Activated B cell treated with CpG ODN at 0.5 μM for 24 hours (primary cell): ENCODE measurements around the gene PIP5K1B. TPM values are rescaled to one million over a fixed set of nuclear protein-coding genes. Genes with fewer than 3 reads are reported as not detected.

Experiments used
- ATAC-seq: fragments of 200-7000 bp; cut with Tn5 transposase; one replicate; pipeline ENCODE4 v1.10.0; 2021; ENCODE audit warnings: low read depth, mild to moderate bottlenecking, moderate library complexity
- CTCF ChIA-PET: fragments of 350-600 bp; sonication (Branson Sonifier 250); formaldehyde crosslinking; loops from one replicate; lab custom pipeline; 2021; ENCODE audit warnings: antibody characterized with exemption; lab: Charles Lee
- POLR2A ChIA-PET: fragments of 350-600 bp; sonication (Branson Sonifier 250); formaldehyde crosslinking; loops from one replicate; lab custom pipeline; 2021; ENCODE audit warnings: antibody characterized with exemption; lab: Charles Lee
- DNase-seq: peaks from one replicate; pipeline ENCODE4 v3.0.0; 2022
- H3K27ac Mint-ChIP-seq: one replicate; pipeline ENCODE4 v1.8.0; 2020; ENCODE audit warnings: mixed read lengths
- H3K27me3 Mint-ChIP-seq: one replicate; pipeline ENCODE4 v1.8.0; 2021; ENCODE audit warnings: mixed read lengths
- H3K36me3 Mint-ChIP-seq: one replicate; pipeline ENCODE4 v1.8.0; 2021; ENCODE audit warnings: low read depth, mixed read lengths
- H3K4me1 Mint-ChIP-seq: one replicate; pipeline ENCODE4 v1.8.0; 2021; ENCODE audit warnings: mixed read lengths
- H3K4me3 Mint-ChIP-seq: one replicate; pipeline ENCODE4 v1.8.0; 2020; ENCODE audit warnings: mild to moderate bottlenecking, mixed read lengths
- H3K9me3 Mint-ChIP-seq: one replicate; pipeline ENCODE4 v1.8.0; 2020; ENCODE audit warnings: mixed read lengths
- CTCF ChIP-seq: fragments of 200-600 bp; IDR thresholded peaks from one replicate; pipeline ENCODE4 v1.8.0; 2022; ENCODE audit warnings: antibody characterized with exemption, mild to moderate bottlenecking
- intact Hi-C: fragments of 100-400 bp; cut with micrococcal nuclease; formaldehyde crosslinking; loops from one replicate; pipeline ENCODE4 v1.15.1; 2024
- total RNA-seq: library from RNA; stranded (reverse); gene quantifications from 2 replicates; pipeline ENCODE4 v1.2.3, GENCODE V29; 2022

Gene PIP5K1B
- total RNA-seq, 1 donor from 2014 or later, result 22.0 TPM

- ChIA-PET POLR2A (no interaction called here), CTCF (no interaction called here)
- H3K4me3 Mint-ChIP-seq, result no peak overlapping the region
- H3K36me3 Mint-ChIP-seq, result peaks cover 54% of the 10 kb centered on the region
- TF ChIP-seq CTCF, result no peak
- no peaks in the 10 kb centered on the region for H3K27me3 Mint-ChIP-seq
- H3K27ac Mint-ChIP-seq, result no peak overlapping the region
- ATAC-seq, result no peak
- DNase-seq, result no peak
- intact Hi-C loops, result no loop called here
- H3K4me1 Mint-ChIP-seq, result no peaks in the 10 kb centered on the region
- H3K9me3 Mint-ChIP-seq, result no peaks in the 10 kb centered on the region
Observed at GRCh38 chr9:68927165-68927564, 222.1 kb downstream of the PIP5K1B start.

- Mint-ChIP-seq H3K4me1 (peaks cover 14% of the 10 kb centered on the region), H3K9me3 (no peaks in the 10 kb centered on the region), H3K27ac (no peak overlapping the region), H3K4me3 (no peak overlapping the region), H3K36me3 (peaks cover 55% of the 10 kb centered on the region), H3K27me3 (no peaks in the 10 kb centered on the region)
- ATAC-seq (no peak), DNase-seq (no peak)
- CTCF ChIA-PET, result interaction anchor here (1.3 kb wide), 1 partner anchor 15 kb away, joined by 3 read pairs; no protein-coding TSS in a partner anchor
- intact Hi-C loops, result no loop called here
- no peak for TF ChIP-seq CTCF
- POLR2A ChIA-PET, result no interaction called here
Observed at GRCh38 chr9:68931821-68932220, 226.8 kb downstream of the PIP5K1B start.

GRCh38 chr9:68932458-68932857 lies 227.4 kb downstream of the PIP5K1B start:
- Mint-ChIP-seq H3K27ac (no peak overlapping the region), H3K27me3 (no peaks in the 10 kb centered on the region), H3K36me3 (peaks cover 55% of the 10 kb centered on the region), H3K4me1 (peaks cover 14% of the 10 kb centered on the region), H3K9me3 (no peaks in the 10 kb centered on the region), H3K4me3 (no peak overlapping the region)
- DNase-seq, result no peak
- intact Hi-C loops, result no loop called here
- ChIA-PET CTCF (no interaction called here), POLR2A (no interaction called here)
- no peak for ATAC-seq
- no peak for TF ChIP-seq CTCF

- CTCF ChIA-PET, result no interaction called here
- DNase-seq, result no peak
- H3K27ac Mint-ChIP-seq, result no peak overlapping the region
- POLR2A ChIA-PET, result no interaction called here
- H3K4me1 Mint-ChIP-seq, result peaks cover 14% of the 10 kb centered on the region
- ATAC-seq, result no peak
- no peak for TF ChIP-seq CTCF
- no peaks in the 10 kb centered on the region for H3K9me3 Mint-ChIP-seq
- no peaks in the 10 kb centered on the region for H3K27me3 Mint-ChIP-seq
- intact Hi-C loops, result no loop called here
- H3K36me3 Mint-ChIP-seq, result peaks cover 57% of the 10 kb centered on the region
- no peak overlapping the region for H3K4me3 Mint-ChIP-seq
Observed at GRCh38 chr9:68933434-68934328, 228.6 kb downstream of the PIP5K1B start.

- DNase-seq (no peak), ATAC-seq (no peak)
- intact Hi-C loops, result no loop called here
- CTCF ChIA-PET, result no interaction called here
- Mint-ChIP-seq H3K4me3 (no peak overlapping the region), H3K9me3 (no peaks in the 10 kb centered on the region), H3K36me3 (peaks cover 61% of the 10 kb centered on the region), H3K27ac (no peak overlapping the region), H3K27me3 (no peaks in the 10 kb centered on the region), H3K4me1 (peaks cover 14% of the 10 kb centered on the region)
- no peak for TF ChIP-seq CTCF
- POLR2A ChIA-PET, result no interaction called here
Observed at GRCh38 chr9:68934329-68934644, 229.2 kb downstream of the PIP5K1B start.
